Loucy (cell line): ENCODE data around the gene PAFAH1B1.

Source experiments
- H2AFZ ChIP-seq: fragments of 200-600 bp; sonication (generic); 2 replicates; pipeline ENCODE4 v1.6.0; 2016; ENCODE audit warnings: antibody characterized with exemption, mild to moderate bottlenecking, low read length, moderate library complexity
- H3F3A ChIP-seq: fragments of 200-600 bp; 2 replicates; pipeline ENCODE4 v1.6.0; 2016; ENCODE audit warnings: antibody characterized with exemption, low read depth, mild to moderate bottlenecking
- H3K27me3 ChIP-seq: fragments of 200-600 bp; sonication (generic); 2 replicates; pipeline ENCODE4 v1.6.1; 2014; ENCODE audit warnings: low read length, mild to moderate bottlenecking; ENCODE audit not compliant: insufficient read depth, poor library complexity, severe bottlenecking
- H3K36me3 ChIP-seq: fragments of 200-600 bp; sonication (generic); 2 replicates; pipeline ENCODE4 v1.6.1; 2016; ENCODE audit warnings: low read length; ENCODE audit not compliant: insufficient read depth
- H3K4me1 ChIP-seq: fragments of 200-600 bp; sonication (generic); 2 replicates; pipeline ENCODE4 v1.5.1; 2014; ENCODE audit warnings: low read length, mild to moderate bottlenecking; ENCODE audit not compliant: insufficient read depth, poor library complexity, severe bottlenecking
- H3K4me2 ChIP-seq: fragments of 200-600 bp; sonication (generic); 2 replicates; pipeline ENCODE4 v1.6.0; 2014; ENCODE audit warnings: antibody characterized with exemption, low read length, low read depth, mild to moderate bottlenecking; ENCODE audit not compliant: poor library complexity, severe bottlenecking
- H3K4me3 ChIP-seq: fragments of 200-600 bp; sonication (generic); 2 replicates; pipeline ENCODE4 v1.5.1; 2014; ENCODE audit warnings: low read length, mild to moderate bottlenecking, mixed read lengths; ENCODE audit not compliant: poor library complexity, severe bottlenecking
- H3K79me2 ChIP-seq: fragments of 200-600 bp; sonication (generic); 2 replicates; pipeline ENCODE4 v1.6.1; 2014; ENCODE audit warnings: low read length; ENCODE audit not compliant: insufficient read depth
- H3K9ac ChIP-seq: fragments of 200-600 bp; sonication (generic); 2 replicates; pipeline ENCODE4 v1.6.0; 2014; ENCODE audit warnings: mild to moderate bottlenecking, low read depth, low read length, moderate library complexity; ENCODE audit not compliant: poor library complexity, severe bottlenecking
- H3K9me2 ChIP-seq: fragments of 200-600 bp; sonication (generic); replicated peaks from 2 replicates; pipeline ENCODE4 v1.6.1; 2016; ENCODE audit warnings: low read depth, low read length, mixed read lengths
- H3K9me3 ChIP-seq: fragments of 200-600 bp; sonication (generic); 2 replicates; pipeline ENCODE4 v1.6.1; 2014; ENCODE audit warnings: mild to moderate bottlenecking, antibody characterized with exemption, low read length, low read depth; ENCODE audit not compliant: insufficient read depth
- H4K20me1 ChIP-seq: fragments of 200-600 bp; sonication (generic); 2 replicates; pipeline ENCODE4 v1.6.0; 2014; ENCODE audit warnings: antibody characterized with exemption, low read length, mild to moderate bottlenecking; ENCODE audit not compliant: insufficient read depth, poor library complexity, severe bottlenecking
- EZH2phosphoT487 ChIP-seq: fragments of 200-600 bp; IDR thresholded peaks from 2 replicates; pipeline ENCODE4 v1.6.1; 2018; ENCODE audit warnings: antibody characterized with exemption, mild to moderate bottlenecking, moderate library complexity, borderline replicate concordance
- TF ChIP-seq, protein P1 (sequence below): fragments of 200-600 bp; sonication (generic); conservative IDR thresholded peaks from 2 replicates; pipeline ENCODE4 v1.5.1; 2014; ENCODE audit warnings: mild to moderate bottlenecking, antibody characterized with exemption, low read length

The PAFAH1B1 gene

DNA sequence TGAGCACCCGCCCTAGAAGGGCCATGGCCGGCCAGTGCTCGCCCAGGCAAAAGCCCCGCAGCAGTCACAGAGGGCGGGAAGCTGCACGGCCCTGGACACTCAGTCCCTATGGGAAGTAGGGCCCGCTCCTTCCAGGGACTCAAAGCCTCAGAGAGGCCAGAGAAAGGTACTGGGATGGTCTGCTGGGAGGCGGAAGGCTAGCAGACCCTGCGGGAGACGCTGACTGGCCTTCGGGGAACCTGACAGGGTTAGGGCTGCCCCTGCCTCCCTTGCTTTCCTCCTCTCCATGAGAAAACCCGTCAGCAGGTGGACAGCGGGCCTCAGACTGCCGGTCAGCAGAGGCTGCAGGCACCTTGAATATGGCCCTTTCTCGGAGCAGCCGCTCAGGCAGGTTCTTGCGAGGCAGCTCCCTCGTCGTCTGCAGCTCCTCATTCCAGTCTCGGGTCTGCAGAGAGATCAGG lies 106.6 kb downstream of the PAFAH1B1 start:
- Histone ChIP-seq H3K4me1 (no peaks in the 10 kb centered on the region), H3K4me2 (no peak overlapping the region), H3K9me3 (no peaks in the 10 kb centered on the region), H3K27me3 (no peaks in the 10 kb centered on the region), H3K36me3 (peaks cover 57% of the 10 kb centered on the region; the same call in 1 of the 2 replicates), H3K4me3 (no peak overlapping the region), H3K9me2 (no peaks in the 10 kb centered on the region), H3F3A (no peaks in the 10 kb centered on the region), H2AFZ (no peak overlapping the region), H4K20me1 (peaks cover 3% of the 10 kb centered on the region), H3K9ac (no peak overlapping the region), H3K79me2 (peaks cover 6% of the 10 kb centered on the region; the same call in 1 of the 2 replicates)
- TF ChIP-seq, protein P1, sequence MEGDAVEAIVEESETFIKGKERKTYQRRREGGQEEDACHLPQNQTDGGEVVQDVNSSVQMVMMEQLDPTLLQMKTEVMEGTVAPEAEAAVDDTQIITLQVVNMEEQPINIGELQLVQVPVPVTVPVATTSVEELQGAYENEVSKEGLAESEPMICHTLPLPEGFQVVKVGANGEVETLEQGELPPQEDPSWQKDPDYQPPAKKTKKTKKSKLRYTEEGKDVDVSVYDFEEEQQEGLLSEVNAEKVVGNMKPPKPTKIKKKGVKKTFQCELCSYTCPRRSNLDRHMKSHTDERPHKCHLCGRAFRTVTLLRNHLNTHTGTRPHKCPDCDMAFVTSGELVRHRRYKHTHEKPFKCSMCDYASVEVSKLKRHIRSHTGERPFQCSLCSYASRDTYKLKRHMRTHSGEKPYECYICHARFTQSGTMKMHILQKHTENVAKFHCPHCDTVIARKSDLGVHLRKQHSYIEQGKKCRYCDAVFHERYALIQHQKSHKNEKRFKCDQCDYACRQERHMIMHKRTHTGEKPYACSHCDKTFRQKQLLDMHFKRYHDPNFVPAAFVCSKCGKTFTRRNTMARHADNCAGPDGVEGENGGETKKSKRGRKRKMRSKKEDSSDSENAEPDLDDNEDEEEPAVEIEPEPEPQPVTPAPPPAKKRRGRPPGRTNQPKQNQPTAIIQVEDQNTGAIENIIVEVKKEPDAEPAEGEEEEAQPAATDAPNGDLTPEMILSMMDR = no peak
- no peak for TF ChIP-seq EZH2phosphoT487

DNA sequence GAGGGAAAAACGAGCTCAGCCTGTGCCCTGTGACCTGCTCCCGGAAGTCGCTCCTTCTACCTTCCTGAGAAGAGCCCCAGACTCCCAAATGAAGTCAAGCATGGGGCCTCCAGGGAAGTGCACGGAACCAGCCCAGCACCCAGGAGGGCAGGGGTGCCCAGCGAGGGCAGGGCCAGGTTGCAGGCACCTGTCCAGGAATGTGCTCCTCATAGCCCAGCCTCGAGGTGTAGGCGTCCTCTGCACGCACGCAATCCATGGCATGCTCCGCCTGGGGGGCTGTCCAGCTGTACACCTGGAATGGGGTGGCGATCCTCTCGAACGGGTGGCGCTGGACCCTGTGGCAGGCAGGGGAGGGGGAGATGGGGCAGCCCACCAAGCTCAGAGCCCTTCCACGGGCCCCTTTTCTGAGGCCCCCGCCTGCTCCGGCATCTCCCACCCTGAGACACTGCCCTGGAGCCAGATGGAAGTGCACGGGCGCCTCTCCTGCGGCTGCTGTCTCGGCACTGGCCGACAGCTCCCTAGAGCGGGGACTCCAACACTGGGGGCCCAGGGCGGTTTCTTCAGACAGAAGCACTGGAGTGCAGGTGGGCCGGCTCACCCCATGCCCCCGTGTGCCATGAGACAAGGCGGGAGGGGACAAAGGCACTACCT lies 107.2 kb downstream of the PAFAH1B1 start:
- Histone ChIP-seq H3K36me3 (peaks cover 57% of the 10 kb centered on the region; the same call in 1 of the 2 replicates), H2AFZ (no peak overlapping the region), H3K4me3 (no peak overlapping the region), H3K4me2 (no peak overlapping the region), H3F3A (no peaks in the 10 kb centered on the region), H3K9me3 (no peaks in the 10 kb centered on the region), H4K20me1 (peaks cover 3% of the 10 kb centered on the region), H3K4me1 (no peaks in the 10 kb centered on the region), H3K79me2 (peaks cover 11% of the 10 kb centered on the region; the same call in 1 of the 2 replicates), H3K9ac (no peak overlapping the region), H3K9me2 (no peaks in the 10 kb centered on the region), H3K27me3 (no peaks in the 10 kb centered on the region)
- no peak for TF ChIP-seq EZH2phosphoT487
- TF ChIP-seq, protein P1 = no peak

DNA sequence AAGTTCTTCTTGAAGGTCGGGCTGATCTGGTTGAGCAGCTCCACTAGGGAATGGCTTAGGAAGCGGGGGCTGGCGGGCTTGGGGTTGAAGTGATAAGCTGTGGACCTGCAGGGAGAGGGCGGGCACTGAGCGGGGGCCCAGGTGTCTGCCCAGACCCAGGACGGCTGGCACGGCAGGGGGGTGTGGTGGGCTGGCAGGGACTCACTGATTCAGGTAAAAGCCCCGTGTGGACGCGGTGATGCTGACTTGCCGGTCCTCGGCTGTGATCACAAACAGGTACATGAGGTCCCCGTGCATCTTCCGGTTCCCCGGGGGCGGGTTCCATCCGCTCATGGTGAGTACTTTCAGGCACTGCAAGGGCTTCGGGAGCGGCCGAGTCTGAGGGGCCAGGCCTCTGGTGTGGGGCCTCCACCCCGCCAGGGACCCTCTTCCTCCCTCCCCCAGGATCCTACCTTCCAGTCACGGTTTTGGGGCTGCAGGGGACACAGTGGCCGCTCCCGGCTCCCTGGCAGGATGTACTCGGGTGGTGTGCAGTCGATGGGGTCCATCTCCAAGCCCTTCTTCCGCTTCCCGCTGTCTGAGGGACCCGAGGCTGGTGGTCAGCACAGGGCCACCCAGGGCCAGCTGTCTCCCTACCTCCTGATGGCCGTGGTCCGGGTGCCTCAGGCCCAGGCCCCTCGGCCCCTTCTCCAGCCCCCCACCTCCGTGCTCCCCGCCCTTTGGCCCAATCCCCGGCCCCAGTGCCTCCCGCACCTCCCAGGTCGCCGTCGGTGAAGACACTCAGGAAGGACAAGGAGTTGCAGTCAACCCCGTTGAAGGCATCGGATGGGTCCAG lies 107.9 kb downstream of the PAFAH1B1 start:
- Histone ChIP-seq H2AFZ (no peak overlapping the region), H3K27me3 (no peaks in the 10 kb centered on the region), H3K79me2 (peaks cover 18% of the 10 kb centered on the region; the same call in 1 of the 2 replicates), H3K4me2 (no peak overlapping the region), H3F3A (no peaks in the 10 kb centered on the region), H3K9ac (no peak overlapping the region), H3K36me3 (peaks cover 57% of the 10 kb centered on the region; the same call in 1 of the 2 replicates), H3K4me3 (no peak overlapping the region), H3K4me1 (no peaks in the 10 kb centered on the region), H4K20me1 (peaks cover 3% of the 10 kb centered on the region), H3K9me3 (no peaks in the 10 kb centered on the region), H3K9me2 (no peaks in the 10 kb centered on the region)
- TF ChIP-seq EZH2phosphoT487 = no peak
- TF ChIP-seq, protein P1 = no peak
